Mesenchymal stem cell (in vitro differentiated cells and primary cell): ENCODE results near the gene KPNA1.

Experiments used
- DNase-seq: peaks from one replicate; pipeline ENCODE4 v3.0.0-alpha.2; 2013
- H2AFZ ChIP-seq: one replicate; pipeline ENCODE4 v1.6.1; 2013; ENCODE audit warnings: low read depth, mild to moderate bottlenecking, control low read depth, inconsistent platforms, low read length, moderate library complexity
- H2AK5ac ChIP-seq: 2 replicates; pipeline ENCODE4 v1.6.1; 2013; ENCODE audit warnings: low read length, moderate library complexity, mild to moderate bottlenecking, inconsistent platforms; ENCODE audit not compliant: severe bottlenecking
- H2BK120ac ChIP-seq: one replicate; pipeline ENCODE4 v1.6.1; 2013; ENCODE audit warnings: low read depth, mild to moderate bottlenecking, inconsistent platforms, low read length, moderate library complexity
- H2BK12ac ChIP-seq, 2 experiments: one replicate each; pipeline ENCODE4 v1.6.1; 2013; ENCODE audit warnings: inconsistent platforms in 2 of 2, low read length in 2 of 2, mild to moderate bottlenecking in 2 of 2, moderate library complexity in 2 of 2, control low read depth in 1 of 2
- H2BK15ac ChIP-seq: one replicate; pipeline ENCODE4 v1.6.1; 2013; ENCODE audit warnings: mild to moderate bottlenecking, low read depth, inconsistent platforms; ENCODE audit not compliant: poor library complexity, severe bottlenecking
- H2BK5ac ChIP-seq: 2 replicates; pipeline ENCODE4 v1.6.1; 2013; ENCODE audit warnings: low read depth, mild to moderate bottlenecking, low read length, control low read depth, inconsistent platforms; ENCODE audit not compliant: poor library complexity, severe bottlenecking
- H3K14ac ChIP-seq, 2 experiments: one replicate each; pipeline ENCODE4 v1.6.1; 2013; ENCODE audit warnings: inconsistent platforms in 2 of 2, low read length in 2 of 2, control low read depth in 1 of 2, mild to moderate bottlenecking in 1 of 2, moderate library complexity in 1 of 2
- H3K18ac ChIP-seq, 2 experiments: one replicate each; pipeline ENCODE4 v1.6.1; 2013; ENCODE audit warnings: inconsistent platforms in 2 of 2, low read length in 2 of 2, control low read depth in 1 of 2, low read depth in 1 of 2, mild to moderate bottlenecking in 1 of 2
- H3K23ac ChIP-seq, 2 experiments: one replicate each; pipeline ENCODE4 v1.6.1; 2013; ENCODE audit warnings: inconsistent platforms in 2 of 2, low read length in 2 of 2, mild to moderate bottlenecking in 2 of 2, moderate library complexity in 2 of 2, control low read depth in 1 of 2
- H3K27ac ChIP-seq: 2 replicates; pipeline ENCODE4 v1.5.1; 2013; ENCODE audit warnings: mild to moderate bottlenecking, moderate library complexity, low read length, control low read depth, inconsistent platforms; ENCODE audit not compliant: poor library complexity, severe bottlenecking
- H3K27me3 ChIP-seq, 2 experiments: 2 replicates each; pipeline versions ENCODE4 v1.6.1 to v1.7.0; 2013; ENCODE audit warnings: low read length in 2 of 2, mild to moderate bottlenecking in 2 of 2, moderate library complexity in 2 of 2, control low read depth in 1 of 2, inconsistent platforms in 1 of 2; ENCODE audit not compliant: control insufficient read depth in 1 of 2, insufficient read depth in 1 of 2
- H3K36me3 ChIP-seq, 2 experiments: 2 replicates each; pipeline versions ENCODE4 v1.6.1 to v1.7.0; 2013; ENCODE audit warnings: low read length in 2 of 2, control low read depth in 1 of 2, inconsistent platforms in 1 of 2, low read depth in 1 of 2, mild to moderate bottlenecking in 1 of 2; ENCODE audit not compliant: insufficient read depth in 2 of 2, control insufficient read depth in 1 of 2
- H3K4ac ChIP-seq, 2 experiments: one replicate each; pipeline ENCODE4 v1.6.1; 2013; ENCODE audit warnings: inconsistent platforms in 2 of 2, low read length in 2 of 2, mild to moderate bottlenecking in 2 of 2, moderate library complexity in 2 of 2, control low read depth in 1 of 2, low read depth in 1 of 2
- H3K4me1 ChIP-seq: 2 replicates; pipeline ENCODE4 v1.6.1; 2013; ENCODE audit warnings: low read depth, low read length, control low read depth; ENCODE audit not compliant: control insufficient read depth, insufficient read depth
- H3K4me2 ChIP-seq: 2 replicates; pipeline ENCODE4 v1.6.1; 2013; ENCODE audit warnings: low read length, mild to moderate bottlenecking, inconsistent platforms; ENCODE audit not compliant: poor library complexity, severe bottlenecking
- H3K4me3 ChIP-seq, 2 experiments: 2 replicates each; pipeline versions ENCODE4 v1.5.1 to v1.7.0; 2013; ENCODE audit warnings: low read length in 2 of 2, mild to moderate bottlenecking in 2 of 2, control low read depth in 1 of 2, low read depth in 1 of 2; ENCODE audit not compliant: insufficient read depth in 1 of 2
- H3K79me1 ChIP-seq: replicated peaks from 2 replicates; pipeline ENCODE4 v1.6.1; 2013; ENCODE audit warnings: mild to moderate bottlenecking, control low read depth, low read length, inconsistent platforms; ENCODE audit not compliant: poor library complexity, severe bottlenecking
- H3K9ac ChIP-seq: 2 replicates; pipeline ENCODE4 v1.7.0; 2013; ENCODE audit warnings: mild to moderate bottlenecking, low read length, moderate library complexity
- H3K9me3 ChIP-seq: 2 replicates; pipeline ENCODE4 v1.7.0; 2013; ENCODE audit warnings: mild to moderate bottlenecking, low read length; ENCODE audit not compliant: control insufficient read depth
- H4K8ac ChIP-seq: one replicate; pipeline ENCODE4 v1.6.1; 2013; ENCODE audit warnings: inconsistent platforms, mild to moderate bottlenecking, low read length, moderate library complexity
- H4K91ac ChIP-seq: one replicate; pipeline ENCODE4 v1.6.1; 2013; ENCODE audit warnings: mild to moderate bottlenecking, low read length, inconsistent platforms
- WGBS: methylation state at CpG from one replicate; pipeline ENCODE4 v1.1.7; 2013; ENCODE audit warnings: mixed read lengths; 5-methylcytosine and 5-hydroxymethylcytosine counted together

The KPNA1 gene

DNA sequence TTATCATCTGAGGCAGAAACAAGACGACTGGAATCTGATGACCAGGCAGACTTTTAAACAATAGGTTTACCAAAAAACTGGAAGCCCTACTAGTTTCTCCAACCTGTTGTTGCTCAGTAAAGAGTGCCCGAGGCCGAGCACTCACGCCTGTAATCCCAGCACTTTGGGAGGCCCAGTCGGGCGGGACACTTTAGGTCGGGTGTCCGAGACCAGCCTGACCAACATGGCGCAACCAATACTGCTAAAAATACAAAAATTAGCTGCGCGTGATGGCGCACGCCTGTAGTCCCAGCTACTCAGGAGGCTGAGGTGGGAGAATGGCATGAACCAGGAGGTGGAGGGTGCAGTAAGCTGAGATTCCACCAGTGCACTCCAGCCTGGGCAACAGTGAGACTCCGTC lies 97.8 kb downstream of the KPNA1 start:
- Histone ChIP-seq H2BK120ac (peak overlapping the region; percentile 34), H4K91ac (peak overlapping the region; percentile 27), H2BK5ac (no peak overlapping the region), H3K4me1 (peaks cover 4% of the 10 kb centered on the region), H3K4ac (peak overlapping the region in 1 of 2 experiments; percentile 91), H3K36me3 (peaks cover 0 to 28% of the 10 kb centered on the region in 2 experiments), H4K8ac (peak overlapping the region; percentile 72), H3K27me3 (no peaks in the 10 kb centered on the region), H2AFZ (no peak overlapping the region), H3K18ac (no peak overlapping the region), H3K9me3 (no peaks in the 10 kb centered on the region), H3K79me1 (peaks cover 21% of the 10 kb centered on the region), H3K14ac (no peak overlapping the region), H2BK12ac (no peak overlapping the region), H2BK15ac (no peak overlapping the region), H3K27ac (no peak overlapping the region), H3K9ac (peak overlapping the region; percentile 99), H3K4me2 (peak overlapping the region; percentile 77), H3K4me3 (peak overlapping the region; percentile 1 to 96), H3K23ac (no peak overlapping the region), H2AK5ac (peak overlapping the region; percentile 26)
- 84% methylated on average over 14 of the region's 14 CpGs for WGBS
- peak; percentile 11 for DNase-seq

DNA sequence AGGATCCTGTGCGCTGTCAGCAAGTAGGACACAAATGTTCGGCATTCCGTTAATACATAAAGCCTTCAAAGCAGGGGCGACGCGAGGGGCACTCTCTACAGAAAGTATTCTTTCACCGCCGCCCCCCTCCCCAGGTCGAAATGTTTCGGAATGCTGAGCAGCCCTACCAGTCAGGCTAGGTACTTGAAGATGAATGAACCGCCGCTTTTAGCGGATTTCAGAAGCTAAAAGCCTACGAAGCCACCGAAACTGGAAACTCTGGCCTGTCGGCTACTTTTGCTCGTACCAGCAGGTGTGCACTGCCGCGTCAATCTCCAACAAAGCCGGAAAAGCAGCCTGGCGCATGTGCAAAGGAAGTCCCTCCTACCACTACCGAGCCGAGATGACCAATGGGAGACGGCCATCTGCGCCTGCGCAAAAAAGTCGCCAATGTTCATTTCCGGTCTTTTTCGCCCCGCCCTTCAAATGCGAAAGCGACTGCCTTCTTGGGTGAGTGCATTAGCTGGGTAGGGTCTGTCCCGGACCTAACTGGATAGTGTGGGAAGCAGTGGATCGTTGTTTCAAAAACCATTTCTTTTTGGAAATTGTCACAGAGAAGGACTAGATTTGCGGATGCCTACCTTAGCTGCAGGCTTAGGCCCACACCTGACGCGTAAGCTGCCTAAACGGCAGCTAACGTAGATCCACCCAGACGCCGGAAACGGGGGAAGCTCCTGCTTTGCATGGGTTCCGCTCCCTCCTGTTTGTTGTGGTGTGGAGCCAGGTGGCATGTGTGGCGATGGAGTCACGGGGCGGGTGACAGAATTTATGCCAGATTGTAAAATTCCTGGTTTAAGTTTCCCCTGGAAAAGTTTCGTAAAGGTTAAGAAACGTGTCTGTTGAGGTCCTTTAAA lies 98.7 kb downstream of the KPNA1 start, which contains the start of gene WDR5B:
Gene WDR5B (minus strand): TSS at position 301 of the 893 bp plus-strand sequence. CDS start 534 bp downstream, outside the sequence.
- WGBS: under 1% methylated on average over 48 of the region's 48 CpGs
- Histone ChIP-seq H2BK120ac (peak within 1 kb of the TSS; percentile 34), H3K4ac (peak within 1 kb of the TSS; percentile 89 to 91), H2BK12ac (peak within 1 kb of the TSS in 1 of 2 experiments; percentile 4), H3K4me1 (peaks cover 4% of the 10 kb centered on the region), H3K79me1 (peaks cover 19% of the 10 kb centered on the region), H3K9me3 (no peaks in the 10 kb centered on the region), H3K4me3 (peak within 1 kb of the TSS; percentile 79 to 96), H4K91ac (peak within 1 kb of the TSS; percentile 90), H4K8ac (peak within 1 kb of the TSS; percentile 96), H3K4me2 (peak within 1 kb of the TSS; percentile 89), H3K18ac (peak within 1 kb of the TSS; percentile 75 to 96), H2BK15ac (peak within 1 kb of the TSS; percentile 77), H3K27ac (peak within 1 kb of the TSS; percentile 91), H3K14ac (peak within 1 kb of the TSS in 1 of 2 experiments; percentile 30), H2BK5ac (peak within 1 kb of the TSS; percentile 83), H3K23ac (no peak within 1 kb of the TSS), H2AK5ac (peak within 1 kb of the TSS; percentile 62), H3K9ac (peak within 1 kb of the TSS; percentile 99), H3K27me3 (no peaks in the 10 kb centered on the region), H3K36me3 (peaks cover 3 to 27% of the 10 kb centered on the region in 2 experiments), H2AFZ (peak within 1 kb of the TSS; percentile 78)
- DNase-seq: peak; percentile 98

GRCh38 chr3:122415104-122415744 lies 99.5 kb downstream of the KPNA1 start:
- peak overlapping the region; percentile 57 for H2BK5ac ChIP-seq
- no peak overlapping the region for H3K14ac ChIP-seq
- H3K9me3 ChIP-seq: no peaks in the 10 kb centered on the region
- H2BK15ac ChIP-seq: no peak overlapping the region
- H3K4ac ChIP-seq: peak overlapping the region in 1 of 2 experiments; percentile 89
- peaks cover 3 to 34% of the 10 kb centered on the region in 2 experiments for H3K36me3 ChIP-seq
- H2AK5ac ChIP-seq: peak overlapping the region; percentile 59
- no peak overlapping the region for H3K23ac ChIP-seq
- DNase-seq: peak; percentile 73
- peak overlapping the region; percentile 88 for H3K27ac ChIP-seq
- 32% methylated on average over 10 of the region's 10 CpGs for WGBS
- H4K8ac ChIP-seq: peak overlapping the region; percentile 55
- peaks cover 4% of the 10 kb centered on the region for H3K4me1 ChIP-seq
- H4K91ac ChIP-seq: no peak overlapping the region
- H3K4me3 ChIP-seq: peak overlapping the region; percentile 79 to 96
- H2BK120ac ChIP-seq: no peak overlapping the region
- H2BK12ac ChIP-seq: peak overlapping the region in 1 of 2 experiments; percentile 4
- no peaks in the 10 kb centered on the region for H3K27me3 ChIP-seq
- H3K9ac ChIP-seq: peak overlapping the region; percentile 99
- peak overlapping the region; percentile 89 for H3K4me2 ChIP-seq
- H3K79me1 ChIP-seq: peaks cover 20% of the 10 kb centered on the region
- H3K18ac ChIP-seq: peak overlapping the region in 1 of 2 experiments; percentile 44
- no peak overlapping the region for H2AFZ ChIP-seq

GRCh38 chr3:122414391-122414790 lies 100.3 kb downstream of the KPNA1 start:
- H3K23ac ChIP-seq: no peak overlapping the region
- no peak overlapping the region for H4K91ac ChIP-seq
- H3K14ac ChIP-seq: no peak overlapping the region
- H3K18ac ChIP-seq: no peak overlapping the region
- DNase-seq: no peak
- H2BK5ac ChIP-seq: no peak overlapping the region
- peak overlapping the region; percentile 99 for H3K9ac ChIP-seq
- H2BK12ac ChIP-seq: no peak overlapping the region
- no peak overlapping the region for H2BK15ac ChIP-seq
- H3K4ac ChIP-seq: no peak overlapping the region
- H3K9me3 ChIP-seq: no peaks in the 10 kb centered on the region
- H2AK5ac ChIP-seq: no peak overlapping the region
- no peak overlapping the region for H3K27ac ChIP-seq
- peaks cover 4% of the 10 kb centered on the region for H3K4me1 ChIP-seq
- H2AFZ ChIP-seq: no peak overlapping the region
- peak overlapping the region in 1 of 2 experiments; percentile 96 for H3K4me3 ChIP-seq
- no peak overlapping the region for H3K4me2 ChIP-seq
- H3K79me1 ChIP-seq: peaks cover 23% of the 10 kb centered on the region
- H3K36me3 ChIP-seq: peaks cover 8 to 39% of the 10 kb centered on the region in 2 experiments
- 100% methylated on average over 2 of the region's 3 CpGs for WGBS
- H4K8ac ChIP-seq: no peak overlapping the region
- no peaks in the 10 kb centered on the region for H3K27me3 ChIP-seq
- H2BK120ac ChIP-seq: no peak overlapping the region
